HG02763 (cell line): ENCODE results near the gene NKAIN2.

Experiments
- ATAC-seq: cut with Tn5 transposase; IDR thresholded peaks from one replicate; pipeline ENCODE4 v1.9.1; 2021; ENCODE audit warnings: mild to moderate bottlenecking, moderate library complexity; ENCODE audit not compliant: unreplicated experiment

The NKAIN2 gene

GRCh38 chr6:124792386-124792785 lies 988.7 kb downstream of the NKAIN2 start:
- no peak for ATAC-seq

- no peak for ATAC-seq
Measured at GRCh38 chr6:124793398-124793797, 989.7 kb downstream of the NKAIN2 start.

GRCh38 chr6:124795643-124796463 lies 992.2 kb downstream of the NKAIN2 start:
- no peak for ATAC-seq

GRCh38 chr6:124796464-124796970 lies 992.9 kb downstream of the NKAIN2 start:
- ATAC-seq: no peak

GRCh38 chr6:124797224-124797623 lies 993.6 kb downstream of the NKAIN2 start:
- ATAC-seq: no peak

GRCh38 chr6:124798942-124799496 lies 995.4 kb downstream of the NKAIN2 start:
- no peak for ATAC-seq

GRCh38 chr6:124799638-124800037 lies 996.0 kb downstream of the NKAIN2 start:
- ATAC-seq: no peak

GRCh38 chr6:124800222-124800621 lies 996.6 kb downstream of the NKAIN2 start:
- ATAC-seq: no peak

GRCh38 chr6:124812067-124812466 lies 1008.4 kb downstream of the NKAIN2 start:
- ATAC-seq: no peak

GRCh38 chr6:124819346-124819745 lies 1015.7 kb downstream of the NKAIN2 start:
- ATAC-seq: no peak

GRCh38 chr6:124822204-124822613 lies 1018.5 kb downstream of the NKAIN2 start:
- no peak for ATAC-seq

- no peak for ATAC-seq
Measured at GRCh38 chr6:124822721-124823120, 1019.1 kb downstream of the NKAIN2 start.

GRCh38 chr6:124823240-124824111 lies 1019.8 kb downstream of the NKAIN2 start:
- no peak for ATAC-seq

GRCh38 chr6:124825564-124825963 lies 1021.9 kb downstream of the NKAIN2 start:
- no peak for ATAC-seq

GRCh38 chr6:124829822-124830221 lies 1026.2 kb downstream of the NKAIN2 start:
- no peak for ATAC-seq

GRCh38 chr6:124830506-124830905 lies 1026.8 kb downstream of the NKAIN2 start:
- ATAC-seq: no peak

GRCh38 chr6:124854338-124854922 lies 1050.8 kb downstream of the NKAIN2 start:
- no peak for ATAC-seq

GRCh38 chr6:124857746-124858145 lies 1054.1 kb downstream of the NKAIN2 start:
- no peak for ATAC-seq

GRCh38 chr6:124858564-124858963 lies 1054.9 kb downstream of the NKAIN2 start:
- ATAC-seq: no peak

GRCh38 chr6:124859366-124859765 lies 1055.7 kb downstream of the NKAIN2 start:
- no peak for ATAC-seq

- ATAC-seq: no peak
Measured at GRCh38 chr6:124866040-124866439, 1062.4 kb downstream of the NKAIN2 start.
